Testis (tissue), 3 donors: ENCODE data around the gene PI16. TPM values are rescaled to one million over a fixed set of nuclear protein-coding genes. Genes with fewer than 3 reads are reported as not detected.

Experiments
- DNase-seq: peaks from one replicate; pipeline ENCODE4 v3.0.0-alpha.2; 2019
- H3K27ac ChIP-seq, 2 donors: fragments of 200-600 bp; sonication (generic); one replicate each; pipeline ENCODE4 v1.5.1; 2019
- H3K27me3 ChIP-seq: fragments of 200-600 bp; sonication (generic); one replicate; pipeline ENCODE4 v1.5.1; 2019
- H3K36me3 ChIP-seq: fragments of 200-600 bp; sonication (generic); one replicate; pipeline ENCODE4 v1.5.1; 2017; ENCODE audit warnings: low read depth; ENCODE audit errors: missing control alignments
- H3K4me1 ChIP-seq: fragments of 200-600 bp; sonication (generic); one replicate; pipeline ENCODE4 v1.5.1; 2019
- H3K4me3 ChIP-seq, 2 donors: fragments of 200-600 bp; sonication (generic); one replicate each; pipeline ENCODE4 v1.5.1; 2017 to 2019
- H3K9me3 ChIP-seq: fragments of 200-600 bp; sonication (generic); one replicate; pipeline ENCODE4 v1.5.1; 2017
- POLR2A ChIP-seq: fragments of 450-650 bp; IDR thresholded peaks from one replicate; pipeline ENCODE4 v1.6.1; 2017; ENCODE audit warnings: antibody characterized with exemption, mild to moderate bottlenecking, moderate library complexity
- WGBS, 2 donors: methylation state at CpG; one replicate each; pipeline ENCODE4 v1.1.5; 2018; 5-methylcytosine and 5-hydroxymethylcytosine counted together
- intact Hi-C: fragments of 100-400 bp; cut with DNase I; formaldehyde crosslinking; loops from one replicate; pipeline ENCODE4 v1.15.1; 2023; ENCODE audit warnings: low total_unique reads
- polyA plus RNA-seq: library from polyadenylated mRNA; stranded (reverse); fragments of 350-450 nt; fragmentation: Illumina TruSeq; extraction: RNeasy Lipid Tissue Mini Kit (QIAGEN cat#74804); gene quantifications from one replicate; pipeline ENCODE4 v1.2.3, GENCODE V29; 2014; ENCODE audit warnings: low read depth, low replicate concordance; ENCODE audit not compliant: insufficient read depth
- total RNA-seq, 2 donors: library from RNA; depleted of rRNA; stranded (reverse); fragments of >200 nt; gene quantifications; one replicate each; pipeline ENCODE4 v1.2.3, GENCODE V29; 2016
- TF ChIP-seq, protein P1 (sequence below), 3 experiments: fragments of 450-650 bp in 2 of 3; fragments of 200-600 bp in 1 of 3; sonication (generic) in 1 of 3; IDR thresholded peaks; one replicate each; pipeline ENCODE4 v1.5.1; 2016 to 2019; ENCODE audit warnings: antibody characterized with exemption in 3 of 3, mild to moderate bottlenecking in 2 of 3, moderate library complexity in 1 of 3

The PI16 gene
- total and polyA plus RNA-seq, 3 donors from 2014 or later = 9.8 to 79.3 (median 24.7) TPM

DNA sequence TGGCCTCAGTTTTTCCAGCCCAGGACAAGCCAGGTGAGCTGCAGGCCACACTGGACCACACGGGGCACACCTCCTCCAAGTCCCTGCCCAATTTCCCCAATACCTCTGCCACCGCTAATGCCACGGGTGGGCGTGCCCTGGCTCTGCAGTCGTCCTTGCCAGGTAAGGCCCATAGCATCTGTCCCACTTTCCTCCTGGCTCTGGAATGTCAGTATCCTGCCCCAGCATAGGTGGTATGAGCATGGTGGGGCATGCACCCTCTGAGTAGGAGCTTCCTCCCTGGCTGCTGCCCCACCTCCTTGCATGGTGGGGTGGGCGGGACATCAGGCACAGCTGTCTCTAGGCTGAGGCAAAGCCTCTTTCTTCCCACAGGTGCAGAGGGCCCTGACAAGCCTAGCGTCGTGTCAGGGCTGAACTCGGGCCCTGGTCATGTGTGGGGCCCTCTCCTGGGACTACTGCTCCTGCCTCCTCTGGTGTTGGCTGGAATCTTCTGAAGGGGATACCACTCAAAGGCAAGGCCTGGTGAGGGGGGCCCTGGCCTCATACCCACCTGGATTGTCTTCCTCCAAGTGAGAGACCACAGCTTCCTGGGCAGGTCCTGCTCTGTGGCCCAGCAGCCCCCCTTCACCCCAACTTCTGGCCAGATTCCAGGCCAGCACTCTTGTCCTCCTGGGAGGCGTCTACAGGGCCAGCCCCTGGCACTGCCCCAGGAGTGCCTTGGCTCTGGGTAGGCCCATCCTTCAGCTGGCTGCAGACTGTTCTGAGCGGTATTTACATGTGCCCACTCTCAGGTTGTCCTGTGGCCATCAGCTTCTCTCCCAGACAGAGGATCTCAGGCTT is 9.1 kb downstream of the PI16 start:
- WGBS, 2 donors = 81 to 92% methylated on average over 2 to 11 of the region's 11 CpGs
- no peaks in the 10 kb centered on the region for H3K9me3 ChIP-seq
- no peak for TF ChIP-seq POLR2A
- TF ChIP-seq, protein P1, sequence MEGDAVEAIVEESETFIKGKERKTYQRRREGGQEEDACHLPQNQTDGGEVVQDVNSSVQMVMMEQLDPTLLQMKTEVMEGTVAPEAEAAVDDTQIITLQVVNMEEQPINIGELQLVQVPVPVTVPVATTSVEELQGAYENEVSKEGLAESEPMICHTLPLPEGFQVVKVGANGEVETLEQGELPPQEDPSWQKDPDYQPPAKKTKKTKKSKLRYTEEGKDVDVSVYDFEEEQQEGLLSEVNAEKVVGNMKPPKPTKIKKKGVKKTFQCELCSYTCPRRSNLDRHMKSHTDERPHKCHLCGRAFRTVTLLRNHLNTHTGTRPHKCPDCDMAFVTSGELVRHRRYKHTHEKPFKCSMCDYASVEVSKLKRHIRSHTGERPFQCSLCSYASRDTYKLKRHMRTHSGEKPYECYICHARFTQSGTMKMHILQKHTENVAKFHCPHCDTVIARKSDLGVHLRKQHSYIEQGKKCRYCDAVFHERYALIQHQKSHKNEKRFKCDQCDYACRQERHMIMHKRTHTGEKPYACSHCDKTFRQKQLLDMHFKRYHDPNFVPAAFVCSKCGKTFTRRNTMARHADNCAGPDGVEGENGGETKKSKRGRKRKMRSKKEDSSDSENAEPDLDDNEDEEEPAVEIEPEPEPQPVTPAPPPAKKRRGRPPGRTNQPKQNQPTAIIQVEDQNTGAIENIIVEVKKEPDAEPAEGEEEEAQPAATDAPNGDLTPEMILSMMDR (IDR thresholded peaks at IDR 0.05) = no peak
- H3K36me3 ChIP-seq = no peaks in the 10 kb centered on the region
- no peaks in the 10 kb centered on the region for H3K27me3 ChIP-seq
- H3K27ac ChIP-seq = peak overlapping the region in 1 of 2 donors; percentile 10
- no peak overlapping the region for H3K4me3 ChIP-seq
- intact Hi-C loops = no loop called here
- peaks cover 5% of the 10 kb centered on the region for H3K4me1 ChIP-seq
- DNase-seq = no peak

DNA sequence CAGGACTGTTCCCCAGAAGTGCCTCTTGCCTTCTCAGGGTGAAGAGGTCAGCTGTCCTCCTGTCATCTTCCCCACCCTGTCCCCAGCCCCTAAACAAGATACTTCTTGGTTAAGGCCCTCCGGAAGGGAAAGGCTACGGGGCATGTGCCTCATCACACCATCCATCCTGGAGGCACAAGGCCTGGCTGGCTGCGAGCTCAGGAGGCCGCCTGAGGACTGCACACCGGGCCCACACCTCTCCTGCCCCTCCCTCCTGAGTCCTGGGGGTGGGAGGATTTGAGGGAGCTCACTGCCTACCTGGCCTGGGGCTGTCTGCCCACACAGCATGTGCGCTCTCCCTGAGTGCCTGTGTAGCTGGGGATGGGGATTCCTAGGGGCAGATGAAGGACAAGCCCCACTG is 9.8 kb downstream of the PI16 start:
- TF ChIP-seq, protein P1 (IDR thresholded peaks at IDR 0.05) = no peak
- TF ChIP-seq POLR2A = no peak
- intact Hi-C loops = no loop called here
- Histone ChIP-seq H3K9me3 (no peaks in the 10 kb centered on the region), H3K27me3 (no peaks in the 10 kb centered on the region), H3K4me1 (peaks cover 5% of the 10 kb centered on the region), H3K27ac (peak overlapping the region in 1 of 2 donors; percentile 10), H3K4me3 (no peak overlapping the region), H3K36me3 (no peaks in the 10 kb centered on the region)
- 80 to 100% methylated on average over 1 to 6 of the region's 6 CpGs for WGBS, 2 donors
- DNase-seq = no peak

GRCh38 chr6:36964908-36965307 is 10.4 kb downstream of the PI16 start:
- no peaks in the 10 kb centered on the region for H3K36me3 ChIP-seq
- peak overlapping the region in 1 of 2 donors; percentile 10 for H3K27ac ChIP-seq
- no peak overlapping the region for H3K4me3 ChIP-seq
- intact Hi-C loops = no loop called here
- no peaks in the 10 kb centered on the region for H3K9me3 ChIP-seq
- no peak for DNase-seq
- H3K27me3 ChIP-seq = no peaks in the 10 kb centered on the region
- WGBS, 2 donors = 73 to 88% methylated on average over 2 to 4 of the region's 4 CpGs
- peaks cover 5% of the 10 kb centered on the region for H3K4me1 ChIP-seq
- TF ChIP-seq POLR2A = no peak
- TF ChIP-seq, protein P1 (IDR thresholded peaks at IDR 0.05) = no peak

GRCh38 chr6:36967301-36967700 is 12.8 kb downstream of the PI16 start:
- H3K36me3 ChIP-seq = no peaks in the 10 kb centered on the region
- H3K27me3 ChIP-seq = no peaks in the 10 kb centered on the region

More at GRCh38 chr6:36967301-36967700, 12.8 kb downstream of the PI16 start:
- DNase-seq = no peak
- 72 to 88% methylated on average over 2 to 3 of the region's 3 CpGs for WGBS, 2 donors
- no peak for TF ChIP-seq POLR2A
- TF ChIP-seq, protein P1 (IDR thresholded peaks at IDR 0.05) = no peak
- no peaks in the 10 kb centered on the region for H3K9me3 ChIP-seq
- no peak overlapping the region for H3K4me3 ChIP-seq
- peaks cover 8% of the 10 kb centered on the region for H3K4me1 ChIP-seq
- H3K27ac ChIP-seq = peak overlapping the region in 1 of 2 donors; percentile 41
- intact Hi-C loops = no loop called here
